C4-2B (cell line): ENCODE measurements around the gene CDK6.

Experiments used
- H3K27ac ChIP-seq: fragments of 450-650 bp; 2 replicates; pipeline ENCODE4 v1.5.1; 2017
- ZFX ChIP-seq: fragments of 450-650 bp; IDR thresholded peaks from 2 replicates; pipeline ENCODE4 v1.6.1; 2017
- TF ChIP-seq, protein P1 (sequence below): fragments of 450-650 bp; conservative IDR thresholded peaks from 2 replicates; pipeline ENCODE4 v1.5.1; 2017; ENCODE audit warnings: mild to moderate bottlenecking

CDK6 gene

GRCh38 chr7:92717623-92717992 is 118.8 kb downstream of the CDK6 start:
- no peak for TF ChIP-seq ZFX
- TF ChIP-seq, protein P1, sequence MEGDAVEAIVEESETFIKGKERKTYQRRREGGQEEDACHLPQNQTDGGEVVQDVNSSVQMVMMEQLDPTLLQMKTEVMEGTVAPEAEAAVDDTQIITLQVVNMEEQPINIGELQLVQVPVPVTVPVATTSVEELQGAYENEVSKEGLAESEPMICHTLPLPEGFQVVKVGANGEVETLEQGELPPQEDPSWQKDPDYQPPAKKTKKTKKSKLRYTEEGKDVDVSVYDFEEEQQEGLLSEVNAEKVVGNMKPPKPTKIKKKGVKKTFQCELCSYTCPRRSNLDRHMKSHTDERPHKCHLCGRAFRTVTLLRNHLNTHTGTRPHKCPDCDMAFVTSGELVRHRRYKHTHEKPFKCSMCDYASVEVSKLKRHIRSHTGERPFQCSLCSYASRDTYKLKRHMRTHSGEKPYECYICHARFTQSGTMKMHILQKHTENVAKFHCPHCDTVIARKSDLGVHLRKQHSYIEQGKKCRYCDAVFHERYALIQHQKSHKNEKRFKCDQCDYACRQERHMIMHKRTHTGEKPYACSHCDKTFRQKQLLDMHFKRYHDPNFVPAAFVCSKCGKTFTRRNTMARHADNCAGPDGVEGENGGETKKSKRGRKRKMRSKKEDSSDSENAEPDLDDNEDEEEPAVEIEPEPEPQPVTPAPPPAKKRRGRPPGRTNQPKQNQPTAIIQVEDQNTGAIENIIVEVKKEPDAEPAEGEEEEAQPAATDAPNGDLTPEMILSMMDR, result no peak
- H3K27ac ChIP-seq, result peak overlapping the region; percentile 29; the same call in 1 of the 2 replicates

DNA sequence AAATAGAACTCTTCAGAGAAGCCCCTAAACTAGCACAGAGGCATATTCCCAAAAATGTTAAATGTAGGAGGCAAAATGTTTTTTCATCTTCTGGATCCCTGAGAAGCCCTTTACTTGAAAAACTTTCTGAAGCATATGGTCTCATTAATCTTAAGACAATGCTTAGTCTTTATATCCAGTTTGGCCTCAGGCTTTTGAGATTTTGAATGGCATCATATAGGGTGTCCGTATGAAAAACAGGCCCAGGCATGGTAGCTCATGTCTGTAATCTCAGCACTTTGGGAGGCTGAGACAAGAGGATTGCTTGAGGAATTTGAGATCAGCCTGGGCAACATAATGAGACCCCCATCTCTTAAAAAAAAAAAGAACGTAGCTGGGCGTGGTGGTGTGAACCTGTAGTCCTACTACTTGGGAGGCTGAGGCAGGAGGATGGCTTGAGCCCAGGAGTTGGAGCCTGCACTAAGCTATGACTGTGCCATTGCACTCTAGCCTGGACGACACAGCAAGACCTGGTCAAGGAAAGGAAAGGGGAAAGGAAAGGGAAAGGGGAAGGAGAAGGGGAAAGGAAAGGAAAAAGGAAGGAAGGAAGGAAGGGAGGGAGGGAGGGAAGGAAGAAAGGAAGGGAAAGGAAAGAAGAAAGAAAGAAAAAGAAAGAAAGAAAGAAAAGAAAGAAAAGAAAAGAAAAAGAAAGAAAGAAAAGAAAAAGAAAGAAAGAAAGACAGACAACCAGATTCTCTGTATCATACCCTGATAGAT is 119.4 kb downstream of the CDK6 start:
- TF ChIP-seq, protein P1, result no peak
- TF ChIP-seq ZFX, result no peak
- H3K27ac ChIP-seq, result no peak overlapping the region

GRCh38 chr7:92715963-92716362 is 120.4 kb downstream of the CDK6 start:
- no peak for TF ChIP-seq ZFX
- TF ChIP-seq, protein P1, result no peak
- H3K27ac ChIP-seq, result no peak overlapping the region

DNA sequence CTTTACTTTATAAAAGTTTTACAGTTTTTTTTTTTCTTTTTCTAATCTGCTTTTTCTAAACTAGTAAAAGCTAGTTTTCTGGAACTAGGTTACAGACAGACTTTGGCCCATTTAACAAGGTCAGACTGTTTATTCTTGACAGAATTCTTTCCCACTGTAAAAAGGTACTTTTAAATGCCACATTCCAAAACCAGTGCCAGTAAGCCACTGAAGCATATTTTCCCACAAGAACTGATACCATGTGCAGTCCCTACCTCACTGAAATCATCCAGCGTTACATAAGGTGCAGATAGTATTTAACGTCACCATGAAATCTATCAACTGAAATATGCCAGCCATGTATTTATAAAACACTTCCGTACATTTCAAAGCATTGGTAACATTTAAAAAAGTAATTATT is 121.6 kb downstream of the CDK6 start:
- TF ChIP-seq ZFX, result no peak
- TF ChIP-seq, protein P1, result no peak
- no peak overlapping the region for H3K27ac ChIP-seq

GRCh38 chr7:92714280-92714679 is 122.1 kb downstream of the CDK6 start:
- no peak overlapping the region for H3K27ac ChIP-seq
- TF ChIP-seq, protein P1, result no peak
- TF ChIP-seq ZFX, result no peak

- no peak overlapping the region for H3K27ac ChIP-seq
- no peak for TF ChIP-seq ZFX
- TF ChIP-seq, protein P1, result no peak
These were observed 126.5 kb downstream of the CDK6 start for GRCh38 chr7:92709912-92710311.

DNA sequence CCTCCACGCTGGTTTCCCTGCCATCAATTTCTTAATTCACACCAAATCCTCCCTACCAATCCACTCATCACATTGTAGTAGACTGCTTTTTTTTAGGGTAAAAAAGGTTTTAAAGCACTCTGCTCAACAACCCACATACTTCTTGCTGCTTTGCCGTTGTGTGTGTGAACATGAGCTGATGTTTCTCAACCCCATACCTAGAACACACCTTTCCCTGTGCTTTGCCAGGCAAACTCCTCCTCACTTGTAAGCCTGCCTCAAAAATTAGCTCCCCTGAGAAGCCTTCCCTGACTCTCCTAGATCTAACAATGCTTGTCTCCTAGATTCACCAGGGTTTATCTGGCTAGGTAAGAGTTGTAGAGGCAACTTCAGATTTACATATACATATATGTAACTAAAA is 127.2 kb downstream of the CDK6 start:
- no peak overlapping the region for H3K27ac ChIP-seq
- TF ChIP-seq, protein P1, result no peak
- TF ChIP-seq ZFX, result no peak
